CD4-positive, alpha-beta T cell (primary cell): ENCODE data around the gene SEMA5A. TPM values are rescaled to one million over a fixed set of nuclear protein-coding genes. Genes with fewer than 3 reads are reported as not detected.

Experiments used
- ATAC-seq: fragments of 200-7000 bp; cut with Tn5 transposase; one replicate; pipeline ENCODE4 v1.10.0; 2022; ENCODE audit warnings: mild to moderate bottlenecking; ENCODE audit not compliant: poor library complexity
- CTCF ChIA-PET: fragments of 350-600 bp; sonication (Branson Sonifier 250); formaldehyde crosslinking; loops from one replicate; lab custom pipeline; 2021; ENCODE audit warnings: antibody characterized with exemption, inconsistent platforms; lab: Charles Lee
- POLR2A ChIA-PET: fragments of 350-600 bp; sonication (Branson Sonifier 250); formaldehyde crosslinking; loops from one replicate; lab custom pipeline; 2021; ENCODE audit warnings: antibody characterized with exemption, inconsistent platforms; lab: Charles Lee
- DNase-seq, 14 experiments: peaks; one replicate each; pipeline ENCODE4 v3.0.0-alpha.2; 2013 to 2020; ENCODE audit warnings: mixed read lengths in 2 of 14
- H3K27ac ChIP-seq, 2 donors: one replicate each; pipeline versions ENCODE4 v1.5.1 to v1.7.0; 2013; ENCODE audit warnings: low read length in 2 of 2, low read depth in 1 of 2, mild to moderate bottlenecking in 1 of 2
- H3K27me3 ChIP-seq, 2 experiments: 1 replicate in 1 of 2; 2 replicates in 1 of 2; pipeline versions ENCODE4 v1.6.1 to v1.7.0; 2013; ENCODE audit warnings: low read length in 2 of 2, control low read depth in 1 of 2, mild to moderate bottlenecking in 1 of 2, moderate library complexity in 1 of 2; ENCODE audit not compliant: insufficient read depth in 2 of 2, control insufficient read depth in 1 of 2
- H3K36me3 ChIP-seq: one replicate; pipeline ENCODE4 v1.6.1; 2013; ENCODE audit warnings: low read length, control low read depth; ENCODE audit not compliant: insufficient read depth
- H3K4me1 ChIP-seq: one replicate; pipeline ENCODE4 v1.6.1; 2013; ENCODE audit warnings: low read length, control low read depth; ENCODE audit not compliant: insufficient read depth
- H3K4me3 ChIP-seq: one replicate; pipeline ENCODE4 v1.5.1; 2013; ENCODE audit warnings: mild to moderate bottlenecking, low read length, moderate library complexity
- H3K9me3 ChIP-seq, 2 experiments: 1 replicate in 1 of 2; 2 replicates in 1 of 2; pipeline versions ENCODE4 v1.6.1 to v1.7.0; 2013; ENCODE audit warnings: low read length in 2 of 2, mild to moderate bottlenecking in 2 of 2, control low read depth in 1 of 2, moderate library complexity in 1 of 2; ENCODE audit not compliant: control insufficient read depth in 1 of 2, insufficient read depth in 1 of 2
- H3K27ac Mint-ChIP-seq: one replicate; pipeline ENCODE4 v1.8.0; 2020; ENCODE audit warnings: mixed read lengths
- H3K27me3 Mint-ChIP-seq: one replicate; pipeline ENCODE4 v1.8.0; 2021; ENCODE audit warnings: mixed read lengths
- H3K36me3 Mint-ChIP-seq: one replicate; pipeline ENCODE4 v1.8.0; 2021; ENCODE audit warnings: low read depth, mixed read lengths
- H3K4me1 Mint-ChIP-seq: one replicate; pipeline ENCODE4 v1.8.0; 2021; ENCODE audit warnings: low read depth, mixed read lengths
- H3K4me3 Mint-ChIP-seq: one replicate; pipeline ENCODE4 v1.8.0; 2020; ENCODE audit warnings: mild to moderate bottlenecking, mixed read lengths
- H3K9me3 Mint-ChIP-seq: one replicate; pipeline ENCODE4 v1.8.0; 2020; ENCODE audit warnings: mixed read lengths
- CTCF ChIP-seq: fragments of 200-600 bp; IDR thresholded peaks from one replicate; pipeline ENCODE4 v1.8.0; 2022; ENCODE audit warnings: antibody characterized with exemption, mild to moderate bottlenecking
- intact Hi-C, 2 experiments: fragments of 100-400 bp; cut with DNase I in 1 of 2; cut with micrococcal nuclease in 1 of 2; formaldehyde crosslinking; loops; one replicate each; pipeline versions ENCODE4 v1.15.1 to v1.9.0; 2023 to 2025; cut with DNase I, micrococcal nuclease
- total RNA-seq, 174 experiments: library from RNA in 2 of 174; stranded (reverse) in 2 of 174; gene quantifications; one replicate each; pipeline ENCODE4 v1.2.3 and lab custom pipeline; 2021 to 2026

The SEMA5A gene
- total RNA-seq, 2 experiments from 2014 or later, result 2.0 to 2.9 TPM

GRCh38 chr5:9415091-9415490 lies 130.8 kb downstream of the SEMA5A start:
- no peak overlapping the region for H3K4me3 Mint-ChIP-seq
- no peak for ATAC-seq

GRCh38 chr5:9411142-9411541 lies 134.7 kb downstream of the SEMA5A start:
- no peaks in the 10 kb centered on the region for H3K36me3 Mint-ChIP-seq
- Histone ChIP-seq H3K9me3 (no peaks in the 10 kb centered on the region), H3K27me3 (no peaks in the 10 kb centered on the region), H3K36me3 (no peaks in the 10 kb centered on the region), H3K4me3 (no peak overlapping the region), H3K27ac (no peak overlapping the region), H3K4me1 (no peaks in the 10 kb centered on the region)
- H3K27ac Mint-ChIP-seq, result no peak overlapping the region
- no peak for DNase-seq
- H3K4me1 Mint-ChIP-seq, result no peaks in the 10 kb centered on the region
- POLR2A ChIA-PET, result no interaction called here
- no peak overlapping the region for H3K4me3 Mint-ChIP-seq
- TF ChIP-seq CTCF, result no peak
- CTCF ChIA-PET, result no interaction called here
- intact Hi-C loops, result no loop called here
- H3K27me3 Mint-ChIP-seq, result no peaks in the 10 kb centered on the region
- no peaks in the 10 kb centered on the region for H3K9me3 Mint-ChIP-seq
- no peak for ATAC-seq

More at GRCh38 chr5:9415091-9415490, 130.8 kb downstream of the SEMA5A start:
- ChIA-PET POLR2A (no interaction called here), CTCF (no interaction called here)
- TF ChIP-seq CTCF, result no peak
- Histone ChIP-seq H3K4me1 (no peaks in the 10 kb centered on the region), H3K4me3 (no peak overlapping the region), H3K9me3 (no peaks in the 10 kb centered on the region), H3K27ac (no peak overlapping the region), H3K27me3 (no peaks in the 10 kb centered on the region), H3K36me3 (no peaks in the 10 kb centered on the region)
- no peak for DNase-seq
- intact Hi-C loops, result no loop called here
- H3K36me3 Mint-ChIP-seq, result no peaks in the 10 kb centered on the region
- H3K27ac Mint-ChIP-seq, result no peak overlapping the region
- H3K4me1 Mint-ChIP-seq, result no peaks in the 10 kb centered on the region
- peaks cover 3% of the 10 kb centered on the region for H3K9me3 Mint-ChIP-seq
- no peaks in the 10 kb centered on the region for H3K27me3 Mint-ChIP-seq

- TF ChIP-seq CTCF, result no peak
- no peaks in the 10 kb centered on the region for H3K27me3 Mint-ChIP-seq
- POLR2A ChIA-PET, result no interaction called here
- Histone ChIP-seq H3K4me3 (no peak overlapping the region), H3K4me1 (no peaks in the 10 kb centered on the region), H3K9me3 (no peaks in the 10 kb centered on the region), H3K36me3 (no peaks in the 10 kb centered on the region), H3K27me3 (no peaks in the 10 kb centered on the region), H3K27ac (no peak overlapping the region)
- no peaks in the 10 kb centered on the region for H3K36me3 Mint-ChIP-seq
- DNase-seq, result no peak
- ATAC-seq, result no peak
- intact Hi-C loops, result no loop called here
- CTCF ChIA-PET, result no interaction called here
- H3K27ac Mint-ChIP-seq, result no peak overlapping the region
- no peaks in the 10 kb centered on the region for H3K4me1 Mint-ChIP-seq
- H3K4me3 Mint-ChIP-seq, result no peak overlapping the region
- H3K9me3 Mint-ChIP-seq, result no peaks in the 10 kb centered on the region
Observed at GRCh38 chr5:9409413-9409960, 136.4 kb downstream of the SEMA5A start.
